ENCODE results near the gene RABGAP1L.
A peak's percentile ranks its signal among the peaks of the same experiment; 100 is the strongest.
"Not testable (repeated sequence)": the region's sequence is repeated elsewhere in the genome, so short reads cannot be mapped to it uniquely, and the experiment has no call there.

Gene RABGAP1L

GRCh38 chr1:174890024-174890423 lies 730.7 kb downstream of the RABGAP1L start:
- TF ChIP-seq EZH2phosphoT487 (IDR thresholded peaks at IDR 0.05; ENCODE audit: borderline replicate concordance) (no peak), CTCF (conservative IDR thresholded peaks at IDR 0.05; ENCODE audit: low read length) (no peak)
- H3K27me3 ChIP-seq (ENCODE audit: insufficient read depth, low read length, poor library complexity, severe bottlenecking): no peaks in the 10 kb centered on the region
- H3K4me1 ChIP-seq (ENCODE audit: insufficient read depth, low read length, poor library complexity, severe bottlenecking): peaks cover 18% of the 10 kb centered on the region
- no peaks in the 10 kb centered on the region for H3K79me2 ChIP-seq (ENCODE audit: insufficient read depth, low read length)
- peaks cover 7% of the 10 kb centered on the region for H3F3A ChIP-seq (ENCODE audit: low read depth)
- H3K9me2 ChIP-seq (replicated peaks; ENCODE audit: low read depth, low read length): no peaks in the 10 kb centered on the region
- no peaks in the 10 kb centered on the region for H4K20me1 ChIP-seq (ENCODE audit: insufficient read depth, low read length, poor library complexity, severe bottlenecking)
- peaks cover 2% of the 10 kb centered on the region; the same call in 1 of the 2 replicates for H3K36me3 ChIP-seq (ENCODE audit: insufficient read depth, low read length)
- H2AFZ ChIP-seq (ENCODE audit: low read length): no peak overlapping the region
- H3K4me2 ChIP-seq (ENCODE audit: low read depth, low read length, poor library complexity, severe bottlenecking): no peak overlapping the region
- no peaks in the 10 kb centered on the region for H3K9me3 ChIP-seq (ENCODE audit: insufficient read depth, low read depth, low read length)
- no peak overlapping the region for H3K4me3 ChIP-seq (ENCODE audit: low read length, poor library complexity, severe bottlenecking)
- H3K9ac ChIP-seq (ENCODE audit: low read depth, low read length, poor library complexity, severe bottlenecking): no peak overlapping the region

- H4K20me1 ChIP-seq (ENCODE audit: insufficient read depth, low read length, poor library complexity, severe bottlenecking): no peaks in the 10 kb centered on the region
- H3K9ac ChIP-seq (ENCODE audit: low read depth, low read length, poor library complexity, severe bottlenecking): no peak overlapping the region
- H3K79me2 ChIP-seq (ENCODE audit: insufficient read depth, low read length): no peaks in the 10 kb centered on the region
- H3K9me2 ChIP-seq (replicated peaks; ENCODE audit: low read depth, low read length): no peaks in the 10 kb centered on the region
- peaks cover 18% of the 10 kb centered on the region for H3K4me1 ChIP-seq (ENCODE audit: insufficient read depth, low read length, poor library complexity, severe bottlenecking)
- peaks cover 9% of the 10 kb centered on the region for H3F3A ChIP-seq (ENCODE audit: low read depth)
- H3K36me3 ChIP-seq (ENCODE audit: insufficient read depth, low read length): peaks cover 2% of the 10 kb centered on the region; the same call in 1 of the 2 replicates
- H3K4me3 ChIP-seq (ENCODE audit: low read length, poor library complexity, severe bottlenecking): no peak overlapping the region
- no peaks in the 10 kb centered on the region for H3K27me3 ChIP-seq (ENCODE audit: insufficient read depth, low read length, poor library complexity, severe bottlenecking)
- H3K4me2 ChIP-seq (ENCODE audit: low read depth, low read length, poor library complexity, severe bottlenecking): no peak overlapping the region
- TF ChIP-seq EZH2phosphoT487 (IDR thresholded peaks at IDR 0.05; ENCODE audit: borderline replicate concordance) (no peak), CTCF (conservative IDR thresholded peaks at IDR 0.05; ENCODE audit: low read length) (no peak)
- no peak overlapping the region for H2AFZ ChIP-seq (ENCODE audit: low read length)
- no peaks in the 10 kb centered on the region for H3K9me3 ChIP-seq (ENCODE audit: insufficient read depth, low read depth, low read length)
Measured at GRCh38 chr1:174892016-174892415, 732.7 kb downstream of the RABGAP1L start.

GRCh38 chr1:174894117-174894762 lies 734.9 kb downstream of the RABGAP1L start:
- no peaks in the 10 kb centered on the region for H3K27me3 ChIP-seq (ENCODE audit: insufficient read depth, low read length, poor library complexity, severe bottlenecking)
- H3K9me3 ChIP-seq (ENCODE audit: insufficient read depth, low read depth, low read length): no peaks in the 10 kb centered on the region; the same call in 1 of the 2 replicates
- peaks cover 18% of the 10 kb centered on the region for H3K4me1 ChIP-seq (ENCODE audit: insufficient read depth, low read length, poor library complexity, severe bottlenecking)
- peaks cover 11% of the 10 kb centered on the region; the same call in 1 of the 2 replicates for H3K36me3 ChIP-seq (ENCODE audit: insufficient read depth, low read length)
- H3K4me3 ChIP-seq (ENCODE audit: low read length, poor library complexity, severe bottlenecking): peak overlapping the region; percentile 43
- H2AFZ ChIP-seq (ENCODE audit: low read length): no peak overlapping the region
- H4K20me1 ChIP-seq (ENCODE audit: insufficient read depth, low read length, poor library complexity, severe bottlenecking): no peaks in the 10 kb centered on the region
- no peak overlapping the region for H3K9ac ChIP-seq (ENCODE audit: low read depth, low read length, poor library complexity, severe bottlenecking)
- H3F3A ChIP-seq (ENCODE audit: low read depth): peaks cover 9% of the 10 kb centered on the region
- H3K4me2 ChIP-seq (ENCODE audit: low read depth, low read length, poor library complexity, severe bottlenecking): peak overlapping the region; percentile 66
- TF ChIP-seq CTCF (conservative IDR thresholded peaks at IDR 0.05; ENCODE audit: low read length) (no peak), EZH2phosphoT487 (IDR thresholded peaks at IDR 0.05; ENCODE audit: borderline replicate concordance) (no peak)
- H3K79me2 ChIP-seq (ENCODE audit: insufficient read depth, low read length): no peaks in the 10 kb centered on the region
- no peaks in the 10 kb centered on the region for H3K9me2 ChIP-seq (replicated peaks; ENCODE audit: low read depth, low read length)

DNA sequence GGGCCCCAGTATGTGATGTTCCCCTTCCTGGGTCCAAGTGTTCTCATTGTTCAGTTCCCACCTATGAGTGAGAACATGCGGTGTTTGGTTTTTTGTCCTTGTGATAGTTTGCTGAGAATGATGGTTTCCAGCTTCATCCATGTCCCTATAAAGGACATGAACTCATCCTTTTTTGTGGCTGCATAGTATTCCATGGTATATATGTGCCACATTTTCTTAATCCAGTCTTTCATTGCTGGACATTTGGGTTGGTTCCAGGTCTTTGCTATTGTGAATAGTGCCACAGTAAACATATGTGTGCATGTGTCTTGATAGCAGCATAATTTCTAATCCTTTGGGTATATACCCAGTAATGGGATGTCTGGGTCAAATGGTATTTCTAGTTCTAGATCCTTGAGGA lies 736.3 kb downstream of the RABGAP1L start:
- not testable (repeated sequence) for H2AFZ ChIP-seq (ENCODE audit: low read length); H3K9me3 ChIP-seq (ENCODE audit: insufficient read depth, low read depth, low read length); H3F3A ChIP-seq (ENCODE audit: low read depth); H3K9me2 ChIP-seq (replicated peaks; ENCODE audit: low read depth, low read length); H3K4me3 ChIP-seq (ENCODE audit: low read length, poor library complexity, severe bottlenecking); H3K4me2 ChIP-seq (ENCODE audit: low read depth, low read length, poor library complexity, severe bottlenecking); H3K27me3 ChIP-seq (ENCODE audit: insufficient read depth, low read length, poor library complexity, severe bottlenecking); H3K9ac ChIP-seq (ENCODE audit: low read depth, low read length, poor library complexity, severe bottlenecking); H4K20me1 ChIP-seq (ENCODE audit: insufficient read depth, low read length, poor library complexity, severe bottlenecking); H3K79me2 ChIP-seq (ENCODE audit: insufficient read depth, low read length)
- H3K36me3 ChIP-seq (ENCODE audit: insufficient read depth, low read length): peaks cover 11% of the 10 kb centered on the region; the same call in 1 of the 2 replicates
- H3K4me1 ChIP-seq (ENCODE audit: insufficient read depth, low read length, poor library complexity, severe bottlenecking): peaks cover 18% of the 10 kb centered on the region
